ENCODE measurements around the gene GFAP.

DNA sequence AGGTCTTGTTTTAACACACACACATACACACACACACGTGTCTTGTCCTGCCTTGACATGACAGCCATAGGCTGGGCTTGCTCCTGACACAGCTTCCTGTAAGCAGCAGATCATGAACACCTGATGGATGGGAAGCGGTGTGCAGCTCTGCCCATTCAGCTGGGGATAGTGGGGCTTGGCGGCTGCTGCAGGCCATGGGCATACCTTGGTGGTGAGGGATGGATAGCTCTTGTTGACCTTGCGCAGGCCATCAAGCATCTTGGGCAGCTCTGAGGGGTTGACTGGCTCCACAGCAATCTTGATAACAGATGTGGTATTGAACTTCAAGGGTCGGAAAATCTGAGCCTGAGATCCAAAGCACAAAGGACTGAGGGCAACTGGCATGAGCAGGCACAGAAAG is 55.6 kb downstream of the GFAP start:
- TF ChIP-seq, protein P1, sequence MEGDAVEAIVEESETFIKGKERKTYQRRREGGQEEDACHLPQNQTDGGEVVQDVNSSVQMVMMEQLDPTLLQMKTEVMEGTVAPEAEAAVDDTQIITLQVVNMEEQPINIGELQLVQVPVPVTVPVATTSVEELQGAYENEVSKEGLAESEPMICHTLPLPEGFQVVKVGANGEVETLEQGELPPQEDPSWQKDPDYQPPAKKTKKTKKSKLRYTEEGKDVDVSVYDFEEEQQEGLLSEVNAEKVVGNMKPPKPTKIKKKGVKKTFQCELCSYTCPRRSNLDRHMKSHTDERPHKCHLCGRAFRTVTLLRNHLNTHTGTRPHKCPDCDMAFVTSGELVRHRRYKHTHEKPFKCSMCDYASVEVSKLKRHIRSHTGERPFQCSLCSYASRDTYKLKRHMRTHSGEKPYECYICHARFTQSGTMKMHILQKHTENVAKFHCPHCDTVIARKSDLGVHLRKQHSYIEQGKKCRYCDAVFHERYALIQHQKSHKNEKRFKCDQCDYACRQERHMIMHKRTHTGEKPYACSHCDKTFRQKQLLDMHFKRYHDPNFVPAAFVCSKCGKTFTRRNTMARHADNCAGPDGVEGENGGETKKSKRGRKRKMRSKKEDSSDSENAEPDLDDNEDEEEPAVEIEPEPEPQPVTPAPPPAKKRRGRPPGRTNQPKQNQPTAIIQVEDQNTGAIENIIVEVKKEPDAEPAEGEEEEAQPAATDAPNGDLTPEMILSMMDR (IDR thresholded peaks at IDR 0.05): no peak
- TF ChIP-seq POLR2A (IDR thresholded peaks at IDR 0.05): no peak
